Measurements from ENCODE around the gene HSD17B1.
A peak's percentile ranks its signal among the peaks of the same experiment; 100 is the strongest.

HSD17B1 gene

GRCh38 chr17:42590886-42591285, 38.2 kb downstream of the HSD17B1 start:
- peaks cover 8% of the 10 kb centered on the region for H3K4me1 Mint-ChIP-seq
- H3K27ac Mint-ChIP-seq, result peak overlapping the region in 1 of 2 donors; percentile 56

GRCh38 chr17:42591411-42591810, 38.7 kb downstream of the HSD17B1 start:
- DNase-seq (no peak), ATAC-seq (no peak)
- Mint-ChIP-seq H3K27me3 (no peaks in the 10 kb centered on the region), H3K4me1 (peaks cover 7% of the 10 kb centered on the region), H3K4me3 (no peak overlapping the region), H3K27ac (no peak overlapping the region), H3K9me3 (no peaks in the 10 kb centered on the region)

More at GRCh38 chr17:42590886-42591285, 38.2 kb downstream of the HSD17B1 start:
- no peak for DNase-seq
- Mint-ChIP-seq H3K9me3 (no peaks in the 10 kb centered on the region), H3K27me3 (no peaks in the 10 kb centered on the region), H3K4me3 (no peak overlapping the region)
- no peak for ATAC-seq

- H3K27me3 Mint-ChIP-seq, result no peaks in the 10 kb centered on the region
- no peaks in the 10 kb centered on the region for H3K9me3 Mint-ChIP-seq
- no peak overlapping the region for H3K4me3 Mint-ChIP-seq
- DNase-seq (no peak), ATAC-seq (no peak)
- peaks cover 18% of the 10 kb centered on the region for H3K4me1 Mint-ChIP-seq
- H3K27ac Mint-ChIP-seq, result no peak overlapping the region
These were observed 43.7 kb downstream of the HSD17B1 start for GRCh38 chr17:42596386-42596785.

- Mint-ChIP-seq H3K9me3 (no peaks in the 10 kb centered on the region), H3K4me1 (peaks cover 27% of the 10 kb centered on the region), H3K27me3 (no peaks in the 10 kb centered on the region), H3K4me3 (no peak overlapping the region), H3K27ac (peak overlapping the region in 1 of 2 donors; percentile 5)
- ATAC-seq (no peak), DNase-seq (no peak)
These were observed 46.2 kb downstream of the HSD17B1 start for GRCh38 chr17:42598905-42599304.

- peak overlapping the region in 1 of 2 donors; percentile 3 for H3K27ac Mint-ChIP-seq
- DNase-seq, result no peak
- H3K4me3 Mint-ChIP-seq, result no peak overlapping the region
- no peaks in the 10 kb centered on the region for H3K27me3 Mint-ChIP-seq
- H3K4me1 Mint-ChIP-seq, result peaks cover 65% of the 10 kb centered on the region
- no peak for ATAC-seq
- H3K9me3 Mint-ChIP-seq, result no peaks in the 10 kb centered on the region
These were observed 50.6 kb downstream of the HSD17B1 start for GRCh38 chr17:42603318-42603717.
